Activated CD4-positive, alpha-beta T cell treated with anti-CD3 and anti-CD28 coated beads for 48 hours (primary cell): ENCODE results near the gene IFIT1B.
A peak's percentile ranks its signal among the peaks of the same experiment; 100 is the strongest.
"Not testable (repeated sequence)": the region's sequence is repeated elsewhere in the genome, so short reads cannot be mapped to it uniquely, and the experiment has no call there.

ENCODE experiments used
- DNase-seq: peaks from one replicate; pipeline ENCODE4 v3.0.0-alpha.2; 2020

IFIT1B gene

DNA sequence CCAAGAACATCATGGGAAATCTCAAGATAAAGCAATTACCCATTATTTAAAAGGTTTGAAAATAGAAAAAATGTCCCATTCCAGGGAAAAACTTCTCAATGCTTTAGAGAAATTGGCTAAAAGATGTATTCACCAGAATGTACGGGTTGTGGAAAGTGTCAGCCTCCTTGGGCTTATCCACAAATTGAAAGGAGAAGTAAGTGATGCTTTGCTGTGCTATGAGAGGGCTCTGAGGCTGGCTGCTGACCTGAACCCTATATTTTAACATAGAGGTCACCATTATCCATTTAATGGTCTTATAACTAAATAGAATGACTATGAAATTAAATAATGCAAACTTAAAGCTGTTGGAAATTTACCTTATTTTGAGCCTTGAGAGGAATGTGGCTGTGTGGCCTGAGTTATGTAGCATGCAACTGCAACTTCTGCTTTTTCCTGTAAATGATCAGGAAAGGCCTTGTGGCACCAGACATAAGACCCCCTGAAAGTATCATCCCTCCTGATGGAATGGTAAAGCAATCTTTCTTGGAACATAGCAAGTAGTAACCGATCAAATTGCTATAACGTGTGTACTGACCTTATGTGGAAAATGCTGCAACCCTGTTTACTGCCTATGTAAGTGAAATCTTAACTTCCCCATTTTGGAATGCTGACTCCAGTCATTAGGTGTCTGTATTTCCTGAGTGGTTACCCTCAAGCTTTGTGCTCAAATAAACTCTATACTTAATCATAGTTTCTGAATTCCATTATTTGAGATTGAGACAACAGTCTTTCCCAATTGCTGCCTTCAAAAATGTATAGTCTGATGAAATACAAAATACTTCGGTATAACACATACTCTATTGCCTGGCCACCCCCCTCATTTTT is 6.9 kb downstream of the IFIT1B start:
- DNase-seq = no peak

- DNase-seq = no peak
Measured at GRCh38 chr10:89388806-89389205, 10.9 kb downstream of the IFIT1B start.

GRCh38 chr10:89389254-89389653 is 11.4 kb downstream of the IFIT1B start:
- no peak for DNase-seq

DNA sequence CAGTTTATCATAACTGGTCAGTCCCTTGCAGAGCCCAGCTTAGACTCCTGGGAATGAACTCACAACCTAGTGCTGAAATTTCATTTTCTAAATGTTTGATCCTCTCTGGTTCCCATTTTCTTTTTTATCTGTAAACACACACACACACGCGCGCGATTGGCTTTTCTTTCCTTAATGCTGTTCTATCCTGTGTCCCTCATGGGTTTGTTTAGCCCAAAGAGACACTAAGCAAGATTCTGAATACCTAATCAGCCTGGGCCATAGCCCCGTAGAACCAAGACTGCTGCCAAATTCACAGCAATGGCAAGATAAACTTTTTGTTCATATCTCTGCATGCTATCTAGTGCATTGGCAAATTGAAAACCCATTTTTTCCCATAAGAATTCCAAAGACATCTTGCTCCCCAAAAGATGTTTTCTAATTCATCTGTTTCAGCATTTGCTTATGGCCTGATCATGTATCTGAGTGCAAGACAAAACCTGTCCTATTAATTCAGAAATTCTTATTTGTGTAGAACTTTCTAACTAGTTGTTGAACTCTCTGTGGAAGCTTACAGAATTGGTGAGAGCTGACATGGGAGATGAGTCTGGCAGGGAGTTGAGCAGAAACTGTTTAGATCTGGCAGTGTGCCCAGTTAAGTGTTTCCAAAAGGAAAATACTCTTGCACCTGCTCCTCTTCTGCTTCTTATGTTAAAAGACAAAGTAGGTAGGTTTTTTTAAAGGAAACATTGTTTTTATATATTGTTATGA is 12.8 kb downstream of the IFIT1B start:
- no peak for DNase-seq

DNA sequence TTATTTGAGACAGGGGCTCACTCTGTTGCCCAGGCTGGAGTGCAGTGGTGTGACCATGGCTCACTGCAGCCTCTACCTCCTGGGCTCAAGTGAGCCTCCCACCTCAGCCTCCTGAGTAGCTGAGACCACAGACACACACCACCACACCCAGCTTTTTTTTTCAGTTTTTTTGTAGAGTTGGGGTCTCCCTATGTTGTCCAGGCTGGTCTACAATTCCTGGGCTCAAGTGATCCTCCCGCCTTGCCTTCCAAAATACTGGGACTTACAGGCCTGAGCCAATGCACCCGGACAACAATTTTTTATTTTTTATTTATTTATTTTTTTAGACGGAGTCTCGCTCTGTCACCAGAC is 13.3 kb downstream of the IFIT1B start:
- DNase-seq = not testable (repeated sequence)

GRCh38 chr10:89391907-89392756 is 14.3 kb downstream of the IFIT1B start, which contains the start of gene IFIT1:
Gene IFIT1, plus strand, starts transcription at chr10:89392623. Its CDS starts 90 bp downstream, at chr10:89392713.
- DNase-seq = peak; percentile 26

- no peak for DNase-seq
Measured at GRCh38 chr10:89392974-89393373, 15.1 kb downstream of the IFIT1B start.

DNA sequence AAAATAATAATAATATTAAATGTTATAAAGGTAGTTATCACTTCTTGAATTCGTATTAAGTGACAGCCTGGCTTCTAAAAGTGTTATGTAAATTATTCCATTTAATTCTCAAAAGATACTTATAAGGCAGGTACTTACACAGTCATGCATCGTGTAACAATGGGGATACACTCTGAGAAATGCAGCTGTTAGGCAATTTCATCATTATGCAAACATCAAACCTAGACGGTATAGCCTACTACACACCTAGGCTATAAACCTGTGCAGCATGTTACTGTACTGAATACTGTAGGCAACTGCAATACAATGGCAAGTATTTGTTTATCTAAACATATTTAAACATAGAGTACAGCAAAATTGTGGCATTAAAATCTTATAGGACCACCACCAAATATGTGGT is 16.0 kb downstream of the IFIT1B start:
- DNase-seq = no peak

GRCh38 chr10:89395141-89395540 is 17.3 kb downstream of the IFIT1B start:
- DNase-seq = no peak

- no peak for DNase-seq
Measured at GRCh38 chr10:89398003-89398749, 20.3 kb downstream of the IFIT1B start.

DNA sequence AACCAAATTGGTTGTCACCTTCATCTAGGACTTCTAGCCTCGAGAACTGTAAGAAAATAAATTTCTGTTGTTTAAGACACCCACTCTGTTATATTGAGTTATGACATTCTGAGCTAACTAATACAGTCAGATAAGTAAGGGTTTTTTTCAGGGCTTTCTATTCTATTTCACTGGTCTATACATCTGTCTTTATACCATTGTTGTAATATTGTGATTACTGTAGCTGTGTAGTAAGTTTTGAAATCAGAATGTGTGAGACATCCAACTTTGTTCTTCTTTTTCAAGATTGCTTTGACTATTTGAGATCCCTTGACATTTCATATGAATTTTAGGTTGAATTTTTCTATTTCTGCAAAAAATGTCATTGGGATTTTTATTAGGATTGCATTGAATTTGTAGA is 22.1 kb downstream of the IFIT1B start:
- DNase-seq = no peak

DNA sequence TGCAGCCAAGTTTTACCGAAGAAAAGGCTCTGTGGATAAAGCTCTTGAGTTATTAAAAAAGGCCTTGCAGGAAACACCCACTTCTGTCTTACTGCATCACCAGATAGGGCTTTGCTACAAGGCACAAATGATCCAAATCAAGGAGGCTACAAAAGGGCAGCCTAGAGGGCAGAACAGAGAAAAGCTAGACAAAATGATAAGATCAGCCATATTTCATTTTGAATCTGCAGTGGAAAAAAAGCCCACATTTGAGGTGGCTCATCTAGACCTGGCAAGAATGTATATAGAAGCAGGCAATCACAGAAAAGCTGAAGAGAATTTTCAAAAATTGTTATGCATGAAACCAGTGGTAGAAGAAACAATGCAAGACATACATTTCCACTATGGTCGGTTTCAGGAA is 25.2 kb downstream of the IFIT1B start:
- DNase-seq = no peak

- DNase-seq = no peak
Measured at GRCh38 chr10:89404104-89405047, 26.5 kb downstream of the IFIT1B start.

- DNase-seq = not testable (repeated sequence)
Measured at GRCh38 chr10:89406178-89406577, 28.3 kb downstream of the IFIT1B start.

DNA sequence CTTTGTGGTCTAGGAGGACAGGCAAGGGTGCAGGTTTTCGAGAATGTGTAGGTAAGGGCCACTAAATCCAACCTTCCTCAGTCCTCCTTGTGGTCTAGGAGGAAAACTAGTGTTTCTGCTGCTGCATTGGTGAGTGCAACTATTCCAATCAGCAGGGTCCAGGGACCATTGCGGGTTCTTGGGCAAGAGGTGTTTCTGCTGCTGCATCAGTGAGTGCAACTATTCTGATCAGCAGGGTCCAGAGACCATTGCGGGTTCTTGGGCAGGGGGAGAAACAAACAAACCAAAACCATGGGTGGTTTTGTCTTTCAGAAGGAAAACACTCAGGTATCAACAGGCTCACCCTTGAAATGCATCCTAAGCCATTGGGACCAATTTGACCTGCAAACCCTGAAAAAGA is 29.9 kb downstream of the IFIT1B start:
- DNase-seq = not testable (repeated sequence)

GRCh38 chr10:89409282-89409681 is 31.4 kb downstream of the IFIT1B start:
- DNase-seq = not testable (repeated sequence)

- not testable (repeated sequence) for DNase-seq
Measured at GRCh38 chr10:89410551-89410950, 32.7 kb downstream of the IFIT1B start.

- not testable (repeated sequence) for DNase-seq
Measured at GRCh38 chr10:89411135-89411534, 33.3 kb downstream of the IFIT1B start.

- DNase-seq = peak; percentile 56
Measured at GRCh38 chr10:89412276-89412675, 34.4 kb downstream of the IFIT1B start.

- no peak for DNase-seq
Measured at GRCh38 chr10:89413398-89413912, 35.6 kb downstream of the IFIT1B start.
